Pancreas (tissue), 10 donors: Measurements from ENCODE around the gene RUNDC1. TPM values are rescaled to one million over a fixed set of nuclear protein-coding genes. Genes with fewer than 3 reads are reported as not detected.

Experiments used
- ATAC-seq, 4 donors: fragments of 200-7000 bp; cut with Tn5 transposase; one replicate each; pipeline versions ENCODE4 v1.8.0 to v1.9.1; 2020; ENCODE audit warnings: mild to moderate bottlenecking in 4 of 4, moderate library complexity in 4 of 4
- DNase-seq, 6 donors: peaks; one replicate each; pipeline ENCODE4 v3.0.0-alpha.2; 2020
- FAIRE-seq: peaks from 2 replicates; lab custom pipeline; 2012; peaks lifted over from hg19 to GRCh38; lab: Jason Lieb, UNC
- H3K27ac ChIP-seq, 4 donors: fragments of 200-600 bp; sonication (generic); 1 replicate in 3 of 4; 2 replicates in 1 of 4; pipeline versions ENCODE4 v1.5.0 to v1.8.0; 2020
- H3K27me3 ChIP-seq, 4 donors: fragments of 200-600 bp; one replicate each; pipeline ENCODE4 v1.8.0; 2021
- H3K36me3 ChIP-seq, 3 donors: fragments of 200-600 bp; sonication (generic) in 1 of 3; one replicate each; pipeline versions ENCODE4 v1.5.0 to v1.8.0; 2020 to 2021
- H3K4me1 ChIP-seq, 3 donors: fragments of 200-600 bp; one replicate each; pipeline ENCODE4 v1.8.0; 2021
- H3K4me3 ChIP-seq, 4 donors: fragments of 200-600 bp; sonication (generic) in 2 of 4; one replicate each; pipeline versions ENCODE4 v1.5.0 to v1.8.0; 2020 to 2021
- H3K9me3 ChIP-seq, 4 donors: fragments of 200-600 bp; one replicate each; pipeline ENCODE4 v1.8.0; 2021
- WGBS, 2 donors: extraction: QIAGEN DNeasy Blood & Tissue Kit; methylation state at CpG; one replicate each; pipeline ENCODE4 v1.1.7; 2013; 5-methylcytosine and 5-hydroxymethylcytosine counted together
- intact Hi-C, 3 donors: fragments of 100-400 bp; cut with DNase I; formaldehyde crosslinking; loops; one replicate each; pipeline versions ENCODE4 v1.11.1 to v1.14.2; 2022
- polyA plus RNA-seq, 2 donors: library from polyadenylated mRNA; stranded (reverse); fragments of 200-250 nt; gene quantifications; one replicate each; pipeline ENCODE4 v1.2.3, GENCODE V29; 2013
- total RNA-seq, 6 donors: library from RNA; stranded (reverse); fragmentation: NEBNext Ultra II Directional in 4 of 6; extraction: Animal tissue kit (Norgen Biotek cat#: 25700) in 4 of 6; gene quantifications; one replicate each; pipeline versions ENCODE4 v1.2.1 to v1.2.4, GENCODE V29; 2021 to 2023
- TF ChIP-seq, protein P1 (sequence below), 4 donors: fragments of 200-600 bp; sonication (generic) in 3 of 4; IDR thresholded peaks; one replicate each; pipeline versions ENCODE4 v1.5.0 to v1.8.0; 2021; ENCODE audit warnings: antibody characterized with exemption in 4 of 4
- donor health status: healthy with polysubstance abuse.
- donor health status: DM: no; HTN: no; CAD: no; lungs with moderate emphysema.
- donor health status: DM: no; HTN: no; CAD: no.
- donor health status: control.
- donor health status: control.
- donor health status: Bipolar disorder and iron deficiency.
- donor health status: DM: yes; HTN: yes; CAD: no.
- donor health status: DM: no; HTN: no; CAD: no.
- donor health status: DM: no; HTN: no; CAD: no.
- donor health status: DM: yes; HTN: yes; CAD: no.

Gene RUNDC1
- total and polyA plus RNA-seq, 8 donors, result 6.3 to 12.1 (median 8.7) TPM

GRCh38 chr17:43030137-43030767 is 49.9 kb downstream of the RUNDC1 start:
- 60 to 68% methylated on average over 6 of the region's 6 CpGs for whole genome bisulfite sequencing, 2 donors
- intact Hi-C loops, result no loop called here
- Histone ChIP-seq H3K4me3 (no peak overlapping the region), H3K9me3 (no peaks in the 10 kb centered on the region), H3K36me3 (no peaks in the 10 kb centered on the region), H3K4me1 (no peaks in the 10 kb centered on the region), H3K27ac (no peak overlapping the region), H3K27me3 (no peaks in the 10 kb centered on the region)
- DNase-seq (no peak), FAIRE-seq (no peak), ATAC-seq (no peak)
- TF ChIP-seq, protein P1, sequence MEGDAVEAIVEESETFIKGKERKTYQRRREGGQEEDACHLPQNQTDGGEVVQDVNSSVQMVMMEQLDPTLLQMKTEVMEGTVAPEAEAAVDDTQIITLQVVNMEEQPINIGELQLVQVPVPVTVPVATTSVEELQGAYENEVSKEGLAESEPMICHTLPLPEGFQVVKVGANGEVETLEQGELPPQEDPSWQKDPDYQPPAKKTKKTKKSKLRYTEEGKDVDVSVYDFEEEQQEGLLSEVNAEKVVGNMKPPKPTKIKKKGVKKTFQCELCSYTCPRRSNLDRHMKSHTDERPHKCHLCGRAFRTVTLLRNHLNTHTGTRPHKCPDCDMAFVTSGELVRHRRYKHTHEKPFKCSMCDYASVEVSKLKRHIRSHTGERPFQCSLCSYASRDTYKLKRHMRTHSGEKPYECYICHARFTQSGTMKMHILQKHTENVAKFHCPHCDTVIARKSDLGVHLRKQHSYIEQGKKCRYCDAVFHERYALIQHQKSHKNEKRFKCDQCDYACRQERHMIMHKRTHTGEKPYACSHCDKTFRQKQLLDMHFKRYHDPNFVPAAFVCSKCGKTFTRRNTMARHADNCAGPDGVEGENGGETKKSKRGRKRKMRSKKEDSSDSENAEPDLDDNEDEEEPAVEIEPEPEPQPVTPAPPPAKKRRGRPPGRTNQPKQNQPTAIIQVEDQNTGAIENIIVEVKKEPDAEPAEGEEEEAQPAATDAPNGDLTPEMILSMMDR (IDR thresholded peaks at IDR 0.05), result no peak

GRCh38 chr17:43031666-43032065 is 51.3 kb downstream of the RUNDC1 start:
- TF ChIP-seq, protein P1 (IDR thresholded peaks at IDR 0.05), result no peak
- H3K27me3 ChIP-seq, result no peaks in the 10 kb centered on the region
- no peak overlapping the region for H3K27ac ChIP-seq
- 69 to 77% methylated on average over 3 of the region's 3 CpGs for WGBS, 2 donors
- intact Hi-C loops, result no loop called here
- H3K36me3 ChIP-seq, result no peaks in the 10 kb centered on the region
- no peak for ATAC-seq
- FAIRE-seq, result no peak
- no peak for DNase-seq
- H3K4me3 ChIP-seq, result no peak overlapping the region
- no peaks in the 10 kb centered on the region for H3K9me3 ChIP-seq
- H3K4me1 ChIP-seq, result no peaks in the 10 kb centered on the region

- intact Hi-C loops, result no loop called here
- H3K4me1 ChIP-seq, result no peaks in the 10 kb centered on the region
- DNase-seq (no peak), ATAC-seq (no peak), FAIRE-seq (no peak)
- H3K36me3 ChIP-seq, result no peaks in the 10 kb centered on the region
- H3K27ac ChIP-seq, result no peak overlapping the region
- H3K9me3 ChIP-seq, result no peaks in the 10 kb centered on the region
- no peaks in the 10 kb centered on the region for H3K27me3 ChIP-seq
- TF ChIP-seq, protein P1 (IDR thresholded peaks at IDR 0.05), result no peak
- no peak overlapping the region for H3K4me3 ChIP-seq
- 55 to 59% methylated on average over 12 of the region's 12 CpGs for WGBS, 2 donors
Measured at GRCh38 chr17:43033948-43034881, 53.9 kb downstream of the RUNDC1 start.

GRCh38 chr17:43034894-43035293 is 54.5 kb downstream of the RUNDC1 start:
- no peak for ATAC-seq
- TF ChIP-seq, protein P1 (IDR thresholded peaks at IDR 0.05), result no peak
- H3K4me1 ChIP-seq, result no peaks in the 10 kb centered on the region
- H3K27me3 ChIP-seq, result no peaks in the 10 kb centered on the region
- H3K27ac ChIP-seq, result no peak overlapping the region
- no peaks in the 10 kb centered on the region for H3K36me3 ChIP-seq
- H3K9me3 ChIP-seq, result no peaks in the 10 kb centered on the region
- H3K4me3 ChIP-seq, result no peak overlapping the region
- 91 to 92% methylated on average over 3 of the region's 3 CpGs for WGBS, 2 donors
- no peak for DNase-seq
- intact Hi-C loops, result no loop called here
- no peak for FAIRE-seq
